MM.1S (cell line): ENCODE measurements around the gene PRKCE.

Experiments used
- CTCF ChIP-seq: fragments of 300-600 bp; sonication (generic); IDR thresholded peaks from 2 replicates; pipeline ENCODE4 v1.5.1; 2016; ENCODE audit warnings: antibody characterized with exemption, low read length, mixed read lengths
- EZH2 ChIP-seq: fragments of 300-600 bp; sonication (generic); optimal IDR thresholded peaks from 2 replicates; pipeline ENCODE3; 2017; ENCODE audit warnings: low read depth, mild to moderate bottlenecking, antibody characterized with exemption, low read length, mixed read lengths
- EZH2phosphoT487 ChIP-seq: fragments of 300-600 bp; sonication (generic); IDR thresholded peaks from 2 replicates; pipeline ENCODE4 v1.6.1; 2018; ENCODE audit warnings: antibody characterized with exemption, low read length

GRCh38 chr2:45625824-45626223, 25.7 kb upstream of the PRKCE start:
- TF ChIP-seq CTCF, result no peak
- TF ChIP-seq EZH2, result no peak
- TF ChIP-seq EZH2phosphoT487, result no peak
